MCF 10A (cell line): ENCODE measurements around the gene TMEM212. TPM values are rescaled to one million over a fixed set of nuclear protein-coding genes. Genes with fewer than 3 reads are reported as not detected.

ENCODE experiments used
- BruUV-seq: library from RNA; stranded (reverse); fragments of 400-500 nt; replicated peaks from 2 replicates; lab custom pipeline; 2021; lab: Mats Ljungman, UMichigan
- CTCF ChIA-PET: fragments of 300-600 bp; sonication (Branson Sonifier 250); formaldehyde crosslinking; extraction: SDS; loops from one replicate; lab custom pipeline; 2021; ENCODE audit warnings: antibody characterized with exemption, inconsistent platforms; lab: Yijun Ruan, JAX
- POLR2A ChIA-PET: fragments of 300-600, 350-650 bp; sonication (Branson Sonifier 250); formaldehyde crosslinking; extraction: SDS; loops from one replicate; lab custom pipeline; 2020; ENCODE audit warnings: antibody characterized with exemption, inconsistent platforms; lab: Yijun Ruan, JAX
- DNase-seq: peaks from one replicate; pipeline ENCODE4 v3.0.0-alpha.2; 2018; ENCODE audit not compliant: unreplicated experiment
- H3K27ac Mint-ChIP-seq: one replicate; pipeline ENCODE4 v1.8.0; 2022; ENCODE audit warnings: mild to moderate bottlenecking, low read depth, mixed read lengths; ENCODE audit not compliant: unreplicated experiment
- H3K27me3 Mint-ChIP-seq: one replicate; pipeline ENCODE4 v1.8.0; 2022; ENCODE audit warnings: mixed read lengths; ENCODE audit not compliant: insufficient read depth, unreplicated experiment
- H3K36me3 Mint-ChIP-seq: one replicate; pipeline ENCODE4 v1.8.0; 2022; ENCODE audit warnings: mild to moderate bottlenecking, moderate library complexity, mixed read lengths; ENCODE audit not compliant: insufficient read depth, unreplicated experiment
- H3K4me1 Mint-ChIP-seq: one replicate; pipeline ENCODE4 v1.8.0; 2022; ENCODE audit warnings: mixed read lengths; ENCODE audit not compliant: insufficient read depth, unreplicated experiment
- H3K4me3 Mint-ChIP-seq: one replicate; pipeline ENCODE4 v1.8.0; 2022; ENCODE audit warnings: mild to moderate bottlenecking, moderate library complexity, mixed read lengths; ENCODE audit not compliant: unreplicated experiment
- H3K9me3 Mint-ChIP-seq: one replicate; pipeline ENCODE4 v1.8.0; 2022; ENCODE audit warnings: mixed read lengths; ENCODE audit not compliant: unreplicated experiment
- CTCF ChIP-seq: fragments of 200-600 bp; IDR thresholded peaks from one replicate; pipeline ENCODE4 v1.8.0; 2022; ENCODE audit warnings: antibody characterized with exemption, mild to moderate bottlenecking; ENCODE audit not compliant: unreplicated experiment
- intact Hi-C: fragments of 100-400 bp; cut with micrococcal nuclease; formaldehyde crosslinking; loops from 2 replicates; pipeline ENCODE4 v1.14.1; 2022
- total RNA-seq: library from RNA; stranded (reverse); gene quantifications from 2 replicates; pipeline ENCODE4 v1.2.3, GENCODE V29; 2022

TMEM212 gene
- total RNA-seq, 1 experiment from 2014 or later: not detected

- TF ChIP-seq CTCF: no peak
- BruUV-seq: no TSS peak
- ChIA-PET CTCF (no interaction called here), POLR2A (interaction anchor here (0.7 kb wide), 1 partner anchor 822 kb away, joined by 3 read pairs; no protein-coding TSS in a partner anchor)
- Mint-ChIP-seq H3K27ac (no peak overlapping the region), H3K4me1 (peaks cover under 1% of the 10 kb centered on the region), H3K36me3 (no peaks in the 10 kb centered on the region), H3K4me3 (no peak overlapping the region), H3K27me3 (no peaks in the 10 kb centered on the region), H3K9me3 (peaks cover 7% of the 10 kb centered on the region)
- intact Hi-C loops: no loop called here
- no peak for DNase-seq
Measured at GRCh38 chr3:171906951-171907676, 64.0 kb downstream of the TMEM212 start.

- peaks cover 7% of the 10 kb centered on the region for H3K9me3 Mint-ChIP-seq
- H3K36me3 Mint-ChIP-seq: no peaks in the 10 kb centered on the region
- no peak for TF ChIP-seq CTCF
- ChIA-PET POLR2A (interaction anchor here (0.7 kb wide), 1 partner anchor 823 kb away, joined by 3 read pairs; no protein-coding TSS in a partner anchor), CTCF (no interaction called here)
- no peak overlapping the region for H3K27ac Mint-ChIP-seq
- intact Hi-C loops: no loop called here
- H3K4me3 Mint-ChIP-seq: no peak overlapping the region
- BruUV-seq: no TSS peak
- H3K4me1 Mint-ChIP-seq: no peaks in the 10 kb centered on the region
- no peak for DNase-seq
- no peaks in the 10 kb centered on the region for H3K27me3 Mint-ChIP-seq
Measured at GRCh38 chr3:171907761-171908160, 64.6 kb downstream of the TMEM212 start.

GRCh38 chr3:171908731-171909130 is 65.6 kb downstream of the TMEM212 start:
- POLR2A ChIA-PET: no interaction called here
- TF ChIP-seq CTCF: no peak
- H3K4me3 Mint-ChIP-seq: no peak overlapping the region
- no peaks in the 10 kb centered on the region for H3K27me3 Mint-ChIP-seq
- peaks cover 7% of the 10 kb centered on the region for H3K9me3 Mint-ChIP-seq
- H3K4me1 Mint-ChIP-seq: no peaks in the 10 kb centered on the region
- CTCF ChIA-PET: interaction anchor here (0.6 kb wide), 1 partner anchor 56 kb away, joined by 3 read pairs; no protein-coding TSS in a partner anchor
- intact Hi-C loops: no loop called here
- no TSS peak for BruUV-seq
- DNase-seq: no peak
- H3K27ac Mint-ChIP-seq: no peak overlapping the region
- no peaks in the 10 kb centered on the region for H3K36me3 Mint-ChIP-seq

Other genes starting within 250 kb of the TMEM212 start
- gene PLD1, start 32.9 kb upstream of the TMEM212 start, total RNA-seq: 8.0 and 14.8 TPM in 2 replicates
- 149 TPM in 2 replicates for gene FNDC3B, start 196.2 kb downstream of the TMEM212 start, total RNA-seq